GM12873 (cell line): ENCODE measurements around the gene PLPP7.

Experiments
- CTCF ChIP-seq: IDR thresholded peaks from 2 replicates; pipeline ENCODE4 v1.5.1; 2012; ENCODE audit warnings: low read depth, mild to moderate bottlenecking, moderate library complexity, low read length, control low read depth; ENCODE audit not compliant: insufficient read depth; ENCODE audit errors: missing control alignments

The PLPP7 gene

DNA sequence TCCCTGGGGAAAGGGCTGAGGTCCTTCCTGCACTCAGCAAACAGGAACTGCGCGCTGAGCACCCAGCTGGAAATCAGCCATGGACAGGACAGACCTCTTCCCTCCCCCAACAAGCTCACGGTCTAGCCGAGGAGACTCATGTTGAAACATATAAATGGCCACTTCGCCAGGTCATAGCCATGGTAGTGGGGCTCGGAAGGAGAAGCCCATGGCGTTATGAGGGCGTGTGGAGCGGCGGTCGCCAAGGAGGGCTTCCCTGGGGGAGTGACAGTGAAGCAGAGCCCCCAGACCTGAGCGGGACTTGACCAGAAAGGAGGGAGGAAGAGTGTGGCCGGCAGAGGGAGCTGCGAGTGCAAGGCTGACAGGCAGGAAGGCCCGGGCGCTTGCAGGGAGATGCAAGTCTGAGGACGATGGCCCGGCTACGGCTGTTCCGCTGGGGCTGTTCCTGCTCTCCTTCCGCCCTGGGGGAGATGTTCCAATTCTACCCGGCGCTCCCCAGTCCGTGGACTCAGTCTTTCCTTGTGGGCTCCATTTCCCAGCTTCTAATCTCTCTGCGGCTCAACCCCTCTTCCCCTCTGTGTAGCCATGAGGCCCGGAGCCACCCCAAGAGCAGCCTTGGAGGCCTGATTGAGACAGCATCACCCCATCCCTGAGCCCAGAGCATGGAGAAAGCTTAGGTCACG lies 60.5 kb downstream of the PLPP7 start:
- TF ChIP-seq CTCF, result peak; percentile 94

DNA sequence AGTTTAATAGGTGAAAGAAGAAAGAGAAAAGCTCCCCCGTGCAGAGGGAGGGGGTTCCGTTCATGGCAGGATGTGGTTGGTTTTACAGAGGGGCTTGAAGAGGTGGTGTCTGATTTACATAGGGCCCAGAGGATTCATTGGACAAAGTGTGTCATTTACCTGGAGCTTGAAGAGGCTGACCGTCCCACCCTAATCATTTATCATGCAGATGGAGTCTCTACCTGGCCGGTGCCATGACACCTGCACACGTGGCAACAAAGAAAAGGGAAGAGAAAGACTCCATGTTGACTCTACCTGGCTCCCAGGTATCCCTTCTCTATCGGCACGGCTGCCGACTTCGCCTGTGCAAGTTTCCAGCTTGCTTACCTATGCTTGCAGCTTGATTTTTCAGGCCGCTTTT lies 69.0 kb downstream of the PLPP7 start:
- TF ChIP-seq CTCF, result no peak
